ENCODE data around the gene ABCB9. TPM values are rescaled to one million over a fixed set of nuclear protein-coding genes. Genes with fewer than 3 reads are reported as not detected.

ABCB9 gene
- total RNA-seq, 1 donor from 2014 or later: 4.0 TPM

DNA sequence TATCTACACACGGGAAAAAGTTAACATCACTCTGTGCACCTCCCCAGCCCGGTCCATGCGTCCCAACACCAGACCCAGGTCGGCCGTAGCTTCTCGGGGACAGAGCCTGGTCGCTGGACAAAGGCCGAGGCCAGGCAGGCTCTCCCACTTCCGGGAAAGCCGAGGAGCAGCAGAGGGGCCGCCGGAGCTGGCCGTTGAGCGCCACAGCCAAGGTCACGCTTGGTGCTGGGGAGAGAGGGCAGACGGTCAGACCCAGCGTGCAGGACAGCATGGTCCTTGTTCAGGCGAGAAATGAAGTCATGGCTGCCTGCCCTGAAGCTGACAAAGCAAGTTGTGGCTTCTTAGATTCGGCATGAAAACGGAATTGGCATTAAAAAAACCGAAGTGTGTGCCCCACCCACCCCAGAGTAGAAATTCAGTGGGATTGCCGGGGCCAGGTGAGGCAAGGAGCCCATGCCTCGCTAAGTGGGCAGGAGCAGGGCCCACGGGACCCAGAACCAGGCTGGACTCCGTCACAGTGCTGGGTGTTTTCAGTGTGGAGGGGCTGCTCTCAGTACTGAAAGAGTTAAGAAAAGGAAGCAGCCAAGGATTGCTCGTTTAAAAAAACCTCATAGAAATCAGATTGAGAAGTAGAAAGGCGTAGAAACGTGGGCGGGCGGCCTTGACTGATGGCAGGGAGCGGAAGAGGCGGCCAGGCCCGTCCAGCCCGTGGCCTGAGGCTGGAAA is 18.5 kb upstream of the ABCB9 start:
- TF ChIP-seq CTCF (conservative IDR thresholded peaks at IDR 0.05; ENCODE audit: low read depth, low read length): no peak

DNA sequence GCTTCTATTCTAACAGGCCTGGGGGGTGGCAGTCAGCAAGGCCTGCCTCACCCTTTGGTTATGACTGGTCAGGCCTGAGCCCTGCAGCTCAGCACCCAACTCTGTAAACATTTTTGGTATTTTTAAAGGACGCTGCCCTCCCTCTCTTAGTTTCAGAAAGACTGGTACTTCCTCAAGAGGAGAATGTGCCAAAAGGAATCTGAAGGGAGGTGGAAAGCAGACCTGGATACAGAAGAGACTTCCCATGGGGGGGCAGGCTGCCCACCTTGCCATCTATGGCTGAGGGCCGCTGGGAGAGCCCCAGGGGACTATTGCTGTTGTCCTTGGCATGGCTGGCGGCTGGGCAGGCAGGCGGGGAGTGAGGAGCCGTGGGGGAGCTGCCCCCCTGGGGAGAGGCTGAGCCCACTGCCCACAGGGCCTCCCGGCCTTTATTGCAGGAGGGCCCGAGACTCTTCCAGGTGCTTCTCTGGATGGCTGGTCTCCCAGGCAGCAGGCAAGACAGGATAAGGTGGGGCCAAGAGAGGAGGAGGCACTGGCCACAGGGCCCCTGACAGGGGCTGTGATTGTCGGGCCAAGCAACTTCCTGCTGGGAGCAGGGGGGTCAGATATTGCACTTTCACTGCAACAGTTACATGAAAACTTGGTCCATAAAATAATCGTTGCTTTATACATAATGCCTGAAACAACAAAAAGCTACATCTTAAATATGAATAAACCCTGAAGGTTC is 17.7 kb upstream of the ABCB9 start:
- H3K4me3 ChIP-seq (ENCODE audit: low read depth, low read length): no peak overlapping the region
- no peak for TF ChIP-seq CTCF (conservative IDR thresholded peaks at IDR 0.05; ENCODE audit: low read depth, low read length)
- no peak for DNase-seq (ENCODE audit: low read depth)

More for the DNA sequence above, 18.5 kb upstream of the ABCB9 start:
- no peak overlapping the region for H3K4me3 ChIP-seq (ENCODE audit: low read depth, low read length)
- no peak for DNase-seq (ENCODE audit: low read depth)

- no peak overlapping the region for H3K4me3 ChIP-seq (ENCODE audit: low read depth, low read length)
- TF ChIP-seq CTCF (conservative IDR thresholded peaks at IDR 0.05; ENCODE audit: low read depth, low read length): no peak
Observed at GRCh38 chr12:122982963-122983788, 16.9 kb upstream of the ABCB9 start.

DNA sequence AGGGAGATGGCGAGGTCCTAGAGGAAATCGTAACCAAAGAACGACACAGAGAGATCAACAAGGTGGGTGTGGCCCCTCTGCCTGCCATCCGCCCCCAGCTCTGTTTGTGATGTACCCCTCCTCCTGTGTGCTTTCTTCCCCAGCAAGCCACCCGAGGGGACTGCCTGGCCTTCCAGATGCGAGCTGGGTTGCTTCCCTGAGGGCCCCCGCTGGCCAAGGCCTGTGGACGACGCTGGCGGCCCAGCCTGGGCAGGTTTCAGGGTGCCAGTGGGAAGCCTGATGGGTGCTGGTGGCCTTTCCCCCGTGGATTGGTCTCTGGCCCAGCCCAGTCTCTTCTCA is 16.2 kb upstream of the ABCB9 start:
- no peak for DNase-seq (ENCODE audit: low read depth)
- TF ChIP-seq CTCF (conservative IDR thresholded peaks at IDR 0.05; ENCODE audit: low read depth, low read length): no peak
- no peak overlapping the region for H3K4me3 ChIP-seq (ENCODE audit: low read depth, low read length)

More at GRCh38 chr12:122982963-122983788, 16.9 kb upstream of the ABCB9 start:
- no peak for DNase-seq (ENCODE audit: low read depth)

GRCh38 chr12:122981587-122982476 is 15.6 kb upstream of the ABCB9 start:
- H3K4me3 ChIP-seq (ENCODE audit: low read depth, low read length): peak overlapping the region; percentile 79
- DNase-seq (ENCODE audit: low read depth): no peak
- TF ChIP-seq CTCF (conservative IDR thresholded peaks at IDR 0.05; ENCODE audit: low read depth, low read length): no peak

- TF ChIP-seq CTCF (conservative IDR thresholded peaks at IDR 0.05; ENCODE audit: low read depth, low read length): no peak
- peak overlapping the region; percentile 79 for H3K4me3 ChIP-seq (ENCODE audit: low read depth, low read length)
- no peak for DNase-seq (ENCODE audit: low read depth)
Observed at GRCh38 chr12:122981036-122981471, 14.8 kb upstream of the ABCB9 start.

Measured in epithelial cell of proximal tubule (primary cell).